Suprapubic skin (tissue), 4 donors: ENCODE measurements around the gene RPL27.

ENCODE experiments used
- CTCF ChIP-seq, 2 donors: fragments of 200-600 bp in 1 of 2; fragments of 450-650 bp in 1 of 2; sonication (generic) in 1 of 2; IDR thresholded peaks; one replicate each; pipeline ENCODE4 v1.5.1; 2016 to 2019; ENCODE audit warnings: antibody characterized with exemption in 2 of 2, mild to moderate bottlenecking in 1 of 2, moderate library complexity in 1 of 2
- POLR2A ChIP-seq, 2 donors: fragments of 450-650 bp; IDR thresholded peaks; one replicate each; pipeline ENCODE4 v1.6.1; 2017; ENCODE audit warnings: antibody characterized with exemption in 2 of 2, mild to moderate bottlenecking in 2 of 2, moderate library complexity in 2 of 2
- POLR2AphosphoS5 ChIP-seq, 3 donors: sonication (generic); formaldehyde crosslinking; IDR thresholded peaks; one replicate each; pipeline ENCODE4 v1.6.1; 2017; ENCODE audit warnings: antibody characterized with exemption in 3 of 3

GRCh38 chr17:42989141-42989540, 9.1 kb upstream of the RPL27 start:
- TF ChIP-seq CTCF (IDR thresholded peaks at IDR 0.05), result no peak
- no peak for TF ChIP-seq POLR2AphosphoS5 (IDR thresholded peaks at IDR 0.05)
- TF ChIP-seq POLR2A (IDR thresholded peaks at IDR 0.05), result no peak
